Measurements from ENCODE around the gene GDA. TPM values are rescaled to one million over a fixed set of nuclear protein-coding genes. Genes with fewer than 3 reads are reported as not detected.

The GDA gene
- total RNA-seq, 1 donor from 2014 or later: 0.18 TPM

DNA sequence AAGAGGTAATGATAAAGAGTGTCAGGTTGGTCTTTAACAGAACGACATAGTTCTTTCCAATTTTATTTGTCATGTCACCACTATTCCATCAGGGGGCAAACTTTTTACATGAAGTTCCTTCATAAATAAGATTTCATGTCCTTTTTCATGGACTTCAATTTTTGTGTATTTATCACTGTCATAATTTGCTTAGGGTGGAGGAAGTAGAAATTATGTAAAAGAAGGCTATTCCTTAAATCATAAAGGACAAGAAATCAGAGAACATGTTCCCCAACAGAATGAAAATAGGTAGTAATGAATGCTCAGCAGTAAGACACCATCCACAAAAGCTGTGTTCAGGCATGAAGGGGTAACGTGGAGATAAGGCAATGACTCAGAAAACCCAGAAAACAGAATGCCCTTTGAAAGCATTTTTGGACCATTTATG is 143.0 kb downstream of the GDA start:
- no peaks in the 10 kb centered on the region for H3K36me3 Mint-ChIP-seq (ENCODE audit: low read depth)
- H3K4me3 Mint-ChIP-seq: no peak overlapping the region
- CTCF ChIA-PET: interaction anchor here (0.9 to 2.9 kb wide), 12 partner anchors 10 to 789 kb away, joined by 3 to 19 read pairs (median 4); partner anchors contain the start of gene ZFAND5
- no peaks in the 10 kb centered on the region for H3K27me3 Mint-ChIP-seq
- TF ChIP-seq, protein P1, sequence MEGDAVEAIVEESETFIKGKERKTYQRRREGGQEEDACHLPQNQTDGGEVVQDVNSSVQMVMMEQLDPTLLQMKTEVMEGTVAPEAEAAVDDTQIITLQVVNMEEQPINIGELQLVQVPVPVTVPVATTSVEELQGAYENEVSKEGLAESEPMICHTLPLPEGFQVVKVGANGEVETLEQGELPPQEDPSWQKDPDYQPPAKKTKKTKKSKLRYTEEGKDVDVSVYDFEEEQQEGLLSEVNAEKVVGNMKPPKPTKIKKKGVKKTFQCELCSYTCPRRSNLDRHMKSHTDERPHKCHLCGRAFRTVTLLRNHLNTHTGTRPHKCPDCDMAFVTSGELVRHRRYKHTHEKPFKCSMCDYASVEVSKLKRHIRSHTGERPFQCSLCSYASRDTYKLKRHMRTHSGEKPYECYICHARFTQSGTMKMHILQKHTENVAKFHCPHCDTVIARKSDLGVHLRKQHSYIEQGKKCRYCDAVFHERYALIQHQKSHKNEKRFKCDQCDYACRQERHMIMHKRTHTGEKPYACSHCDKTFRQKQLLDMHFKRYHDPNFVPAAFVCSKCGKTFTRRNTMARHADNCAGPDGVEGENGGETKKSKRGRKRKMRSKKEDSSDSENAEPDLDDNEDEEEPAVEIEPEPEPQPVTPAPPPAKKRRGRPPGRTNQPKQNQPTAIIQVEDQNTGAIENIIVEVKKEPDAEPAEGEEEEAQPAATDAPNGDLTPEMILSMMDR (IDR thresholded peaks at IDR 0.05): no peak
- ATAC-seq (ENCODE audit: low read depth) (peak; percentile 52), DNase-seq (no peak)
- H3K27ac Mint-ChIP-seq: no peak overlapping the region
- H3K4me1 Mint-ChIP-seq: peaks cover 17% of the 10 kb centered on the region
- POLR2A ChIA-PET: interaction anchor here (1.5 to 2.8 kb wide), 2 partner anchors 13 to 73 kb away, joined by 3 to 10 read pairs; partner anchors contain the start of gene ZFAND5
- no peaks in the 10 kb centered on the region for H3K9me3 Mint-ChIP-seq
- intact Hi-C loops (cut with micrococcal nuclease): loop anchor here (1.0 kb wide), 5 partner anchors 8 to 300 kb away; partner anchors contain the start of gene ZFAND5

DNA sequence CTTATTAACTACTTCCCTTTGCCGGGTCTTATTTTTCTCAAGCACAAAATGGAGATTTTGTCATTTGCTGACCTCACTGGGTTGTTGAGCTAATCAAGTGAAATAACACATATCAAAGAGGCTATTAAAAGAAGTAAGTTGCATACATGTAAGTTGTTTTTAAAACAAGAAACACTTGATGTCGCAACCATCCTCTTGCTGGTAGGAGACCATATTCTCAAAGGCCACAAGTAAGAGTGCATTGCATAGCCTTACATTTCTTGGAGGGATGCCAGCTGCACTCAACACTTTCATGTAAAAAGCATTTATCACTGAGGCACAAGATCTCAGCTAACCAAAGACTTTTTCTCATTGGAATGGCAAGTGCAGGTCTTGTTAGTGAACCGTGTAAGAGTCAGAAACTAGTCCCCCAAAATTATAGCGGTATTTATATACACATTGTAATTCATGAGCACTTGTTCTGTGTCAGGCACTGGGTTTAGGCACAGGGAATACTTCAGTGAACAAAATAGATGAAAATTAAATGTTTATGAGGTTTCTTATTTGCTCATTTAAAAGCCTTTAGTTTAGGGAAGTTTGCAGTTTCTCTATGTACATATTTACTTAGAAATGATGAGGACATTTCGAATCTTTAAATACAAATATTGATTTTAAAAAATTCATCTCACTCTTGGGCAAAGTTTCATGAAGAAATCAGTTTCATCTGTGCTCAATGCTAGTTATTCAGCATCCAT is 143.8 kb downstream of the GDA start:
- TF ChIP-seq, protein P1 (IDR thresholded peaks at IDR 0.05): no peak
- no peak overlapping the region for H3K4me3 Mint-ChIP-seq
- H3K4me1 Mint-ChIP-seq: peaks cover 17% of the 10 kb centered on the region
- no peaks in the 10 kb centered on the region for H3K36me3 Mint-ChIP-seq (ENCODE audit: low read depth)
- DNase-seq (no peak), ATAC-seq (ENCODE audit: low read depth) (no peak)
- intact Hi-C loops (cut with micrococcal nuclease): loop anchor here (1.0 kb wide), 5 partner anchors 7 to 299 kb away; partner anchors contain the start of gene ZFAND5
- ChIA-PET CTCF (interaction anchor here (0.9 to 2.9 kb wide), 8 partner anchors 12 to 788 kb away, joined by 4 to 19 read pairs (median 5); partner anchors contain the start of gene ZFAND5), POLR2A (interaction anchor here (2.8 kb wide), 1 partner anchor 72 kb away, joined by 10 read pairs; the partner anchor contains the start of gene ZFAND5)
- H3K27me3 Mint-ChIP-seq: no peaks in the 10 kb centered on the region
- no peaks in the 10 kb centered on the region for H3K9me3 Mint-ChIP-seq
- H3K27ac Mint-ChIP-seq: no peak overlapping the region

DNA sequence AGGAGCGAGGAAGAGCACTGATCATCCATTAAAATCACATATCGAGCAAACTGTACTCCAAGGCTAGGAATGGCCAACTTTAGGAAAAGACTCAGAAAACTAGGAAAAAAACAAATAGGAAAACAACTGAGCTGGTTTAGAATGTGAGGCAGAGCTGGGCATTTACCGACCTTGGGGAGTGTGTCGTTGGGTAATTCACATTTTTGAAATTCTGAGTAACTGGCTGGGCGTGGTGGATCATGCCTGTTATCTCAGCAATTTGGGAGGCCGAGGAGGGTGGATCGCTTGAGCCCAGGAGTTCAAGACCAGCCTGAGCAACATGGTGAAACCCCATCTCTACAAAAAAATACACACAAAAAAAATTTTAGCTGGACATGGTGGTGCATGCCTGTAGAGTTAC is 145.7 kb downstream of the GDA start:
- H3K27ac Mint-ChIP-seq: no peak overlapping the region
- POLR2A ChIA-PET: interaction anchor here (1.0 kb wide), 1 partner anchor 10 kb away, joined by 5 read pairs; no protein-coding TSS in a partner anchor
- no peak overlapping the region for H3K4me3 Mint-ChIP-seq
- H3K36me3 Mint-ChIP-seq (ENCODE audit: low read depth): no peaks in the 10 kb centered on the region
- no peaks in the 10 kb centered on the region for H3K9me3 Mint-ChIP-seq
- no peak for DNase-seq
- TF ChIP-seq, protein P1 (IDR thresholded peaks at IDR 0.05): no peak
- CTCF ChIA-PET: interaction anchor here (0.9 to 1.8 kb wide), 2 partner anchors 10 to 15 kb away, joined by 4 to 5 read pairs; no protein-coding TSS in a partner anchor
- H3K27me3 Mint-ChIP-seq: no peaks in the 10 kb centered on the region
- intact Hi-C loops (cut with micrococcal nuclease): no loop called here
- H3K4me1 Mint-ChIP-seq: peaks cover 17% of the 10 kb centered on the region
- ATAC-seq (ENCODE audit: low read depth): no peak

DNA sequence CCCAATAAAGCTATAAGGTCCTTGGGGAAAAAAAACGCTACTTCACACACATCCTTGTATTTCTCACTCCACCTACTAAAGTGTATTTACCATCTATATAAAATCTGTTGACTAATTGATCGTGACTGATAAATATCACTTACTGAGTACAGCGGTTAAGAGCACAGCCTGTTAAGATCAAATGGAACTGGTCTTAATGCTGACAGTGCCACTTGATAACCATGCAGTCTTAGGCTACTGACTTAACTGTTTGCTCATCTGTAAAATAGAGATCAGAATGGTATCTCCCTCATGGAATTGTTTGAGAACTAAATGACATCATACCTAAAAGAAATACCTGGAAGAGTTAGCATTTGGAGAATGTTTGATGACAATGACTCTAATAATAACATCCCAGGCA is 148.3 kb downstream of the GDA start:
- ChIA-PET CTCF (no interaction called here), POLR2A (no interaction called here)
- ATAC-seq (ENCODE audit: low read depth) (no peak), DNase-seq (no peak)
- Mint-ChIP-seq H3K4me1 (peaks cover 29% of the 10 kb centered on the region), H3K27me3 (no peaks in the 10 kb centered on the region), H3K4me3 (no peak overlapping the region), H3K9me3 (no peaks in the 10 kb centered on the region), H3K36me3 (ENCODE audit: low read depth) (no peaks in the 10 kb centered on the region), H3K27ac (no peak overlapping the region)
- TF ChIP-seq, protein P1 (IDR thresholded peaks at IDR 0.05): no peak
- intact Hi-C loops (cut with micrococcal nuclease): no loop called here

DNA sequence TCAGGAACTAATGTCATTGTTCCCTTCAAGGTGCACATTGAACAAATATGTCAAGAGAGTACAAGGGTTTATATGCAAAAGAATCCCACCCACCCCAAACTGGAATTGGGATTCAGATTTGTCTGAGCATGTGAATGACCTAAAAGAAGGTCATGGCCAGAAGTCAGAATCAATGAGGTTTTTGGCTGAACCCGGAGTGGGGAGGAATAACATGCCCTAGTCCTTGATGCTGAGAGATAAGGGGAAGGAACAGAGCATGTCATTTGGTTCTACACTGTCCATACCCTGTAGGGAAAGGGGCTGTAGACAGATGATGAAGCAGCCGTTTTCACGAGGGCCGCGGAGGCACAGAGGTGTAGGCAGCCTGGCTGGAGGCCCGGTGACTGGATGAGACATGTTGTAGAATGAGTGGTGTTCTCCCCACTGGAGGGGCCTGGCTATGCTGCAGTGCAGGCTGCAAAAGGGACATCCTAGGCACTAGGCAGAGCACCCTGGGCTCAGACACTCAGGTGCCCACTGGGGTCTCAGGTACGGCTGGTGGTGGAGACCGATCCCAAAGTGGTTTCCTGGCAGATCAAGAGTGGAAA is 149.9 kb downstream of the GDA start:
- Mint-ChIP-seq H3K36me3 (ENCODE audit: low read depth) (no peaks in the 10 kb centered on the region), H3K9me3 (no peaks in the 10 kb centered on the region), H3K27ac (no peak overlapping the region), H3K4me3 (no peak overlapping the region), H3K27me3 (no peaks in the 10 kb centered on the region), H3K4me1 (peaks cover 30% of the 10 kb centered on the region)
- intact Hi-C loops (cut with micrococcal nuclease): no loop called here
- TF ChIP-seq, protein P1 (IDR thresholded peaks at IDR 0.05): no peak
- CTCF ChIA-PET: no interaction called here
- DNase-seq: no peak
- no peak for ATAC-seq (ENCODE audit: low read depth)
- POLR2A ChIA-PET: interaction anchor here (0.6 kb wide), 1 partner anchor 235 kb away, joined by 3 read pairs; no protein-coding TSS in a partner anchor
